Loucy (cell line): ENCODE results near the gene SGO1.

Experiments
- H2AFZ ChIP-seq: fragments of 200-600 bp; sonication (generic); 2 replicates; pipeline ENCODE4 v1.6.0; 2016; ENCODE audit warnings: antibody characterized with exemption, mild to moderate bottlenecking, low read length, moderate library complexity
- H3F3A ChIP-seq: fragments of 200-600 bp; 2 replicates; pipeline ENCODE4 v1.6.0; 2016; ENCODE audit warnings: antibody characterized with exemption, low read depth, mild to moderate bottlenecking
- H3K27me3 ChIP-seq: fragments of 200-600 bp; sonication (generic); 2 replicates; pipeline ENCODE4 v1.6.1; 2014; ENCODE audit warnings: low read length, mild to moderate bottlenecking; ENCODE audit not compliant: insufficient read depth, poor library complexity, severe bottlenecking
- H3K36me3 ChIP-seq: fragments of 200-600 bp; sonication (generic); 2 replicates; pipeline ENCODE4 v1.6.1; 2016; ENCODE audit warnings: low read length; ENCODE audit not compliant: insufficient read depth
- H3K4me1 ChIP-seq: fragments of 200-600 bp; sonication (generic); 2 replicates; pipeline ENCODE4 v1.5.1; 2014; ENCODE audit warnings: low read length, mild to moderate bottlenecking; ENCODE audit not compliant: insufficient read depth, poor library complexity, severe bottlenecking
- H3K4me2 ChIP-seq: fragments of 200-600 bp; sonication (generic); 2 replicates; pipeline ENCODE4 v1.6.0; 2014; ENCODE audit warnings: antibody characterized with exemption, low read length, low read depth, mild to moderate bottlenecking; ENCODE audit not compliant: poor library complexity, severe bottlenecking
- H3K4me3 ChIP-seq: fragments of 200-600 bp; sonication (generic); 2 replicates; pipeline ENCODE4 v1.5.1; 2014; ENCODE audit warnings: low read length, mild to moderate bottlenecking, mixed read lengths; ENCODE audit not compliant: poor library complexity, severe bottlenecking
- H3K79me2 ChIP-seq: fragments of 200-600 bp; sonication (generic); 2 replicates; pipeline ENCODE4 v1.6.1; 2014; ENCODE audit warnings: low read length; ENCODE audit not compliant: insufficient read depth
- H3K9ac ChIP-seq: fragments of 200-600 bp; sonication (generic); 2 replicates; pipeline ENCODE4 v1.6.0; 2014; ENCODE audit warnings: mild to moderate bottlenecking, low read depth, low read length, moderate library complexity; ENCODE audit not compliant: poor library complexity, severe bottlenecking
- H3K9me2 ChIP-seq: fragments of 200-600 bp; sonication (generic); replicated peaks from 2 replicates; pipeline ENCODE4 v1.6.1; 2016; ENCODE audit warnings: low read depth, low read length, mixed read lengths
- H3K9me3 ChIP-seq: fragments of 200-600 bp; sonication (generic); 2 replicates; pipeline ENCODE4 v1.6.1; 2014; ENCODE audit warnings: mild to moderate bottlenecking, antibody characterized with exemption, low read length, low read depth; ENCODE audit not compliant: insufficient read depth
- H4K20me1 ChIP-seq: fragments of 200-600 bp; sonication (generic); 2 replicates; pipeline ENCODE4 v1.6.0; 2014; ENCODE audit warnings: antibody characterized with exemption, low read length, mild to moderate bottlenecking; ENCODE audit not compliant: insufficient read depth, poor library complexity, severe bottlenecking
- EZH2phosphoT487 ChIP-seq: fragments of 200-600 bp; IDR thresholded peaks from 2 replicates; pipeline ENCODE4 v1.6.1; 2018; ENCODE audit warnings: antibody characterized with exemption, mild to moderate bottlenecking, moderate library complexity, borderline replicate concordance
- TF ChIP-seq, protein P1 (sequence below): fragments of 200-600 bp; sonication (generic); conservative IDR thresholded peaks from 2 replicates; pipeline ENCODE4 v1.5.1; 2014; ENCODE audit warnings: mild to moderate bottlenecking, antibody characterized with exemption, low read length

The SGO1 gene

DNA sequence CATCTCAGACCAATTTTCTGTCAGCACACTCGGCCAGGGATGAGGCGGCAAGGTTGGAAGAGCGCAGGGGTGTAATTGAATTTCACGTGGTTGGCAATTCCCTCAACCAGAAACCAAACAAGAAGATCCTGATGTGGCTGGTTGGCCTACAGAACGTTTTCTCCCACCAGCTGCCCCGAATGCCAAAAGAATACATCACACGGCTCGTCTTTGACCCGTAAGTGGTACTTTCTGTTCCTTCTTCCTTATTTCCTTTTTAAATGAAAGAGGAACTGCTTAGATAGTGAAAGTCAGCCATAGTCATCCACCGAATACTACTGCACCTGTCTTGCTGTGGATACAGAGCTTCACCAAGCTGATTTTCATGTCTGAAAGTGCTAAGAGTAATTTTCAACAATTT is 60.1 kb downstream of the SGO1 start:
- Histone ChIP-seq H3K4me2 (no peak overlapping the region), H3K9me3 (no peaks in the 10 kb centered on the region), H3K9ac (no peak overlapping the region), H3K79me2 (no peaks in the 10 kb centered on the region), H3K4me1 (no peaks in the 10 kb centered on the region), H3K4me3 (no peak overlapping the region), H3K9me2 (no peaks in the 10 kb centered on the region), H3K36me3 (peaks cover 37% of the 10 kb centered on the region), H4K20me1 (no peaks in the 10 kb centered on the region), H2AFZ (no peak overlapping the region), H3F3A (no peaks in the 10 kb centered on the region), H3K27me3 (no peaks in the 10 kb centered on the region)
- no peak for TF ChIP-seq EZH2phosphoT487
- TF ChIP-seq, protein P1, sequence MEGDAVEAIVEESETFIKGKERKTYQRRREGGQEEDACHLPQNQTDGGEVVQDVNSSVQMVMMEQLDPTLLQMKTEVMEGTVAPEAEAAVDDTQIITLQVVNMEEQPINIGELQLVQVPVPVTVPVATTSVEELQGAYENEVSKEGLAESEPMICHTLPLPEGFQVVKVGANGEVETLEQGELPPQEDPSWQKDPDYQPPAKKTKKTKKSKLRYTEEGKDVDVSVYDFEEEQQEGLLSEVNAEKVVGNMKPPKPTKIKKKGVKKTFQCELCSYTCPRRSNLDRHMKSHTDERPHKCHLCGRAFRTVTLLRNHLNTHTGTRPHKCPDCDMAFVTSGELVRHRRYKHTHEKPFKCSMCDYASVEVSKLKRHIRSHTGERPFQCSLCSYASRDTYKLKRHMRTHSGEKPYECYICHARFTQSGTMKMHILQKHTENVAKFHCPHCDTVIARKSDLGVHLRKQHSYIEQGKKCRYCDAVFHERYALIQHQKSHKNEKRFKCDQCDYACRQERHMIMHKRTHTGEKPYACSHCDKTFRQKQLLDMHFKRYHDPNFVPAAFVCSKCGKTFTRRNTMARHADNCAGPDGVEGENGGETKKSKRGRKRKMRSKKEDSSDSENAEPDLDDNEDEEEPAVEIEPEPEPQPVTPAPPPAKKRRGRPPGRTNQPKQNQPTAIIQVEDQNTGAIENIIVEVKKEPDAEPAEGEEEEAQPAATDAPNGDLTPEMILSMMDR, result no peak

DNA sequence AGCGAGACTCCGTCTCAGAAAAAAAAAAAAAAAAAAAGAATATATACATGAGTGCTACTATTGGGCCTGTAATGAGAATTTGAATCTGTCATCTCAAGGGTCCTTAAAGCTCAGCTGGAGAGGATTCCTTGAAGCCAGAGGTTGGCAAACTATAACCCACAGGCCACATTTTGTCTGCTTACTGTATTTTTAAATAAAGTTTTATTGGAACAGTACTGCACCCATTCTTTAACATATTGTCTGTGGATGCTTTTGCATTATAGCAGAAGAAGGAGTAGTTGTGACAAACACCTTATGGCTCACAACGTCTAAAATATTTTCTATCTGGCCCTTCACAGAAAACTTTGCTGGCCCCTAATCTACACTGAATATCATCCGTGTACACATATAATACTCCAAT is 60.7 kb downstream of the SGO1 start:
- Histone ChIP-seq H4K20me1 (no peaks in the 10 kb centered on the region), H3K4me1 (no peaks in the 10 kb centered on the region), H2AFZ (no peak overlapping the region), H3K4me2 (no peak overlapping the region), H3K36me3 (peaks cover 41% of the 10 kb centered on the region), H3K27me3 (no peaks in the 10 kb centered on the region), H3K9me2 (no peaks in the 10 kb centered on the region), H3K79me2 (no peaks in the 10 kb centered on the region), H3K9ac (no peak overlapping the region), H3K4me3 (no peak overlapping the region), H3K9me3 (no peaks in the 10 kb centered on the region), H3F3A (no peaks in the 10 kb centered on the region)
- TF ChIP-seq EZH2phosphoT487, result no peak
- TF ChIP-seq, protein P1, result no peak

DNA sequence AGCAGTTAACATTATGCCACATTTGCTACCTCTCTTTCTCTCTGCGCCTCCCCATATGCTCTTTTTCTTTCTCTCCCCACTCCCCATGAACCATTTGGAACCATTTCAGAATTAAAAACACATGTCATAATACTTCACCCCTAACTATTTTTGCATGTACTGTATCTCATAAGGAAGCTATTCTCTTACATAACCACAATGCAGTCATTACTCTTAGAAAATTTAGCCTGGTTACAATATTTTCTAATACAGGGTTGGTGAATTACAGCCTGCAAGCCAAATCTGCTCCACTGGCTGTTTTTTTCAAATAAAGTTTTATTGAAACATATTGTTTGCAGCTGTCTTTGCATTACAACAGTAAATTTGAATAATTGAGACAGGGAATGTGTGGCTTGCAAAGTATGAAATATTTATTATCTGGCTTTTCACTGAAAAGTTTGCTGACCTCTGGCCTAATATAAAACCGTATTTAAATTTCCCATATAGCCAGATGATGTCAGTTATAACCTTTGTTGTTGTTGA is 62.8 kb downstream of the SGO1 start:
- Histone ChIP-seq H4K20me1 (no peaks in the 10 kb centered on the region), H3K4me3 (no peak overlapping the region), H3K36me3 (peaks cover 40% of the 10 kb centered on the region), H3K4me2 (no peak overlapping the region), H3K4me1 (no peaks in the 10 kb centered on the region), H3K9me2 (no peaks in the 10 kb centered on the region), H3K79me2 (no peaks in the 10 kb centered on the region), H2AFZ (no peak overlapping the region), H3K9me3 (no peaks in the 10 kb centered on the region), H3K9ac (no peak overlapping the region), H3K27me3 (no peaks in the 10 kb centered on the region), H3F3A (no peaks in the 10 kb centered on the region)
- TF ChIP-seq, protein P1, result no peak
- TF ChIP-seq EZH2phosphoT487, result no peak
